ENCODE data around the gene KAZN.
A peak's percentile ranks its signal among the peaks of the same experiment; 100 is the strongest.

The KAZN gene

GRCh38 chr1:14924455-14925331, 326.2 kb downstream of the KAZN start:
- peak overlapping the region; percentile 36 for H3K4me3 ChIP-seq (ENCODE audit: low read depth, low read length)
- no peak for DNase-seq (ENCODE audit: low read depth)
- TF ChIP-seq CTCF (IDR thresholded peaks at IDR 0.05; ENCODE audit: low read depth, low read length, missing control alignments) = no peak

GRCh38 chr1:14925336-14926136, 327.1 kb downstream of the KAZN start:
- H3K4me3 ChIP-seq (ENCODE audit: low read depth, low read length) = no peak overlapping the region
- no peak for DNase-seq (ENCODE audit: low read depth)
- TF ChIP-seq CTCF (IDR thresholded peaks at IDR 0.05; ENCODE audit: low read depth, low read length, missing control alignments) = no peak

GRCh38 chr1:14926229-14926628, 327.7 kb downstream of the KAZN start:
- H3K4me3 ChIP-seq (ENCODE audit: low read depth, low read length) = no peak overlapping the region
- no peak for TF ChIP-seq CTCF (IDR thresholded peaks at IDR 0.05; ENCODE audit: low read depth, low read length, missing control alignments)
- DNase-seq (ENCODE audit: low read depth) = no peak

GRCh38 chr1:14926818-14927575, 328.5 kb downstream of the KAZN start:
- no peak for DNase-seq (ENCODE audit: low read depth)
- TF ChIP-seq CTCF (IDR thresholded peaks at IDR 0.05; ENCODE audit: low read depth, low read length, missing control alignments) = no peak
- no peak overlapping the region for H3K4me3 ChIP-seq (ENCODE audit: low read depth, low read length)

GRCh38 chr1:14928412-14928811, 329.9 kb downstream of the KAZN start:
- H3K4me3 ChIP-seq (ENCODE audit: low read depth, low read length) = no peak overlapping the region
- no peak for DNase-seq (ENCODE audit: low read depth)
- TF ChIP-seq CTCF (IDR thresholded peaks at IDR 0.05; ENCODE audit: low read depth, low read length, missing control alignments) = no peak

GRCh38 chr1:14928886-14929546, 330.5 kb downstream of the KAZN start:
- no peak overlapping the region for H3K4me3 ChIP-seq (ENCODE audit: low read depth, low read length)
- no peak for TF ChIP-seq CTCF (IDR thresholded peaks at IDR 0.05; ENCODE audit: low read depth, low read length, missing control alignments)

More at GRCh38 chr1:14928886-14929546, 330.5 kb downstream of the KAZN start:
- DNase-seq (ENCODE audit: low read depth) = no peak

All from GM12864 (cell line).